ENCODE data around the gene BEX5. TPM values are rescaled to one million over a fixed set of nuclear protein-coding genes. Genes with fewer than 3 reads are reported as not detected.
A peak's percentile ranks its signal among the peaks of the same experiment; 100 is the strongest.
"Not testable (repeated sequence)": the region's sequence is repeated elsewhere in the genome, so short reads cannot be mapped to it uniquely, and the experiment has no call there.

BEX5 gene
- total RNA-seq, 1 experiment from 2014 or later, result 11.0 TPM

DNA sequence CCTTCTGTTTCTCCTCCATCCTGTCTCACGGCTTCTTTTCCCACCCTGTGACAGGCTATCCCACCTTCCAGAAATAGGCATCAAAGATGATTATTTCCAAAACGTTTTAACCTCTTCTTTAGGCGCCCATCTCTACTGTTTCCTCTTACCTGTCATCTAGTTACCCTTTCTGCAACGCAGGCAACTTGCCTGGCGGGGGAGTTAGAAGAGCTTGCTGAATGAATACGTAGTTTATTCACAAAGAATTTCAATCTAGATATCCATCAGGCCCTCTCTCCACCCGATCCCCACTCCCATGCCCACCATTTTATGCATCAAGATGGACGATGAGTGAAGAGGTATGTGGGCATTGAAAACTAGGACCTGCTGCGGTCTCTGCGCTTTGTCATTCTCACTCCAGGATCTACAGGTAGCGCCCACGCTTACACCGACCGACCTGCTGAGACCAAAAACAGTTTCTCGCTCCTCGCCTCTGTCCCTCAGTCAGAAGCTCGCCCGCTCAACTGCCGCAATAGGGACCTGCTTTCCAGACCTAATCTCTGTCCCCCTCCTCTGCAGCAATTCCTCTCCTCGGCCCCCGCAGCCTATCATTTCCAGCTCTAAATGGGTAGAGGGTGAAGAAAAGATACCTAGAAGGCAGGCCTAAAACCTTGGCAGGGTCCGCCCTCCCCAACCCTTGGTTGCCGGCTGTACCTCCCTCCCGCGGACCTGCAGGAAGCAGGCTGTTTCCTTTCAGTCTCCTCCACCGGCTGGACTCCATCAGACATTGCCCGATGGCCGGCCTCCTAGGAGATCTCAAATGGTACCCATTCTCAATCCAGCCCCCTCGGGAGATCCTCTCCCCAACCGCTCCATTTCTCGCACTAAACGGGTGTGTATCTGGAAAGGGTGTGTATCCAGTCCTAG, 624 bp downstream of the BEX5 start (continued):
- TF ChIP-seq, protein P1, sequence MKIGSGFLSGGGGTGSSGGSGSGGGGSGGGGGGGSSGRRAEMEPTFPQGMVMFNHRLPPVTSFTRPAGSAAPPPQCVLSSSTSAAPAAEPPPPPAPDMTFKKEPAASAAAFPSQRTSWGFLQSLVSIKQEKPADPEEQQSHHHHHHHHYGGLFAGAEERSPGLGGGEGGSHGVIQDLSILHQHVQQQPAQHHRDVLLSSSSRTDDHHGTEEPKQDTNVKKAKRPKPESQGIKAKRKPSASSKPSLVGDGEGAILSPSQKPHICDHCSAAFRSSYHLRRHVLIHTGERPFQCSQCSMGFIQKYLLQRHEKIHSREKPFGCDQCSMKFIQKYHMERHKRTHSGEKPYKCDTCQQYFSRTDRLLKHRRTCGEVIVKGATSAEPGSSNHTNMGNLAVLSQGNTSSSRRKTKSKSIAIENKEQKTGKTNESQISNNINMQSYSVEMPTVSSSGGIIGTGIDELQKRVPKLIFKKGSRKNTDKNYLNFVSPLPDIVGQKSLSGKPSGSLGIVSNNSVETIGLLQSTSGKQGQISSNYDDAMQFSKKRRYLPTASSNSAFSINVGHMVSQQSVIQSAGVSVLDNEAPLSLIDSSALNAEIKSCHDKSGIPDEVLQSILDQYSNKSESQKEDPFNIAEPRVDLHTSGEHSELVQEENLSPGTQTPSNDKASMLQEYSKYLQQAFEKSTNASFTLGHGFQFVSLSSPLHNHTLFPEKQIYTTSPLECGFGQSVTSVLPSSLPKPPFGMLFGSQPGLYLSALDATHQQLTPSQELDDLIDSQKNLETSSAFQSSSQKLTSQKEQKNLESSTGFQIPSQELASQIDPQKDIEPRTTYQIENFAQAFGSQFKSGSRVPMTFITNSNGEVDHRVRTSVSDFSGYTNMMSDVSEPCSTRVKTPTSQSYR (CRISPR knock-in tag; IDR thresholded peaks at IDR 0.05), result no peak
- no peak for TF ChIP-seq ELF4 (CRISPR knock-in tag; IDR thresholded peaks at IDR 0.05; ENCODE audit: low read depth)
- TF ChIP-seq, protein P2, sequence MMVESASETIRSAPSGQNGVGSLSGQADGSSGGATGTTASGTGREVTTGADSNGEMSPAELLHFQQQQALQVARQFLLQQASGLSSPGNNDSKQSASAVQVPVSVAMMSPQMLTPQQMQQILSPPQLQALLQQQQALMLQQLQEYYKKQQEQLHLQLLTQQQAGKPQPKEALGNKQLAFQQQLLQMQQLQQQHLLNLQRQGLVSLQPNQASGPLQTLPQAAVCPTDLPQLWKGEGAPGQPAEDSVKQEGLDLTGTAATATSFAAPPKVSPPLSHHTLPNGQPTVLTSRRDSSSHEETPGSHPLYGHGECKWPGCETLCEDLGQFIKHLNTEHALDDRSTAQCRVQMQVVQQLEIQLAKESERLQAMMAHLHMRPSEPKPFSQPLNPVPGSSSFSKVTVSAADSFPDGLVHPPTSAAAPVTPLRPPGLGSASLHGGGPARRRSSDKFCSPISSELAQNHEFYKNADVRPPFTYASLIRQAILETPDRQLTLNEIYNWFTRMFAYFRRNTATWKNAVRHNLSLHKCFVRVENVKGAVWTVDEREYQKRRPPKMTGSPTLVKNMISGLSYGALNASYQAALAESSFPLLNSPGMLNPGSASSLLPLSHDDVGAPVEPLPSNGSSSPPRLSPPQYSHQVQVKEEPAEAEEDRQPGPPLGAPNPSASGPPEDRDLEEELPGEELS (CRISPR knock-in tag; IDR thresholded peaks at IDR 0.05), result no peak
- TF ChIP-seq, protein P3, sequence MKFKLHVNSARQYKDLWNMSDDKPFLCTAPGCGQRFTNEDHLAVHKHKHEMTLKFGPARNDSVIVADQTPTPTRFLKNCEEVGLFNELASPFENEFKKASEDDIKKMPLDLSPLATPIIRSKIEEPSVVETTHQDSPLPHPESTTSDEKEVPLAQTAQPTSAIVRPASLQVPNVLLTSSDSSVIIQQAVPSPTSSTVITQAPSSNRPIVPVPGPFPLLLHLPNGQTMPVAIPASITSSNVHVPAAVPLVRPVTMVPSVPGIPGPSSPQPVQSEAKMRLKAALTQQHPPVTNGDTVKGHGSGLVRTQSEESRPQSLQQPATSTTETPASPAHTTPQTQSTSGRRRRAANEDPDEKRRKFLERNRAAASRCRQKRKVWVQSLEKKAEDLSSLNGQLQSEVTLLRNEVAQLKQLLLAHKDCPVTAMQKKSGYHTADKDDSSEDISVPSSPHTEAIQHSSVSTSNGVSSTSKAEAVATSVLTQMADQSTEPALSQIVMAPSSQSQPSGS (CRISPR knock-in tag; IDR thresholded peaks at IDR 0.05; ENCODE audit: borderline replicate concordance, low read depth), result no peak
- no peak for TF ChIP-seq MXD4 (CRISPR knock-in tag; IDR thresholded peaks at IDR 0.05; ENCODE audit: borderline replicate concordance)
- no peak for TF ChIP-seq ZNF121 (CRISPR knock-in tag; IDR thresholded peaks at IDR 0.05)
- TF ChIP-seq, protein P4, sequence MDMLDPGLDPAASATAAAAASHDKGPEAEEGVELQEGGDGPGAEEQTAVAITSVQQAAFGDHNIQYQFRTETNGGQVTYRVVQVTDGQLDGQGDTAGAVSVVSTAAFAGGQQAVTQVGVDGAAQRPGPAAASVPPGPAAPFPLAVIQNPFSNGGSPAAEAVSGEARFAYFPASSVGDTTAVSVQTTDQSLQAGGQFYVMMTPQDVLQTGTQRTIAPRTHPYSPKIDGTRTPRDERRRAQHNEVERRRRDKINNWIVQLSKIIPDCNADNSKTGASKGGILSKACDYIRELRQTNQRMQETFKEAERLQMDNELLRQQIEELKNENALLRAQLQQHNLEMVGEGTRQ (CRISPR knock-in tag; IDR thresholded peaks at IDR 0.05), result no peak

DNA sequence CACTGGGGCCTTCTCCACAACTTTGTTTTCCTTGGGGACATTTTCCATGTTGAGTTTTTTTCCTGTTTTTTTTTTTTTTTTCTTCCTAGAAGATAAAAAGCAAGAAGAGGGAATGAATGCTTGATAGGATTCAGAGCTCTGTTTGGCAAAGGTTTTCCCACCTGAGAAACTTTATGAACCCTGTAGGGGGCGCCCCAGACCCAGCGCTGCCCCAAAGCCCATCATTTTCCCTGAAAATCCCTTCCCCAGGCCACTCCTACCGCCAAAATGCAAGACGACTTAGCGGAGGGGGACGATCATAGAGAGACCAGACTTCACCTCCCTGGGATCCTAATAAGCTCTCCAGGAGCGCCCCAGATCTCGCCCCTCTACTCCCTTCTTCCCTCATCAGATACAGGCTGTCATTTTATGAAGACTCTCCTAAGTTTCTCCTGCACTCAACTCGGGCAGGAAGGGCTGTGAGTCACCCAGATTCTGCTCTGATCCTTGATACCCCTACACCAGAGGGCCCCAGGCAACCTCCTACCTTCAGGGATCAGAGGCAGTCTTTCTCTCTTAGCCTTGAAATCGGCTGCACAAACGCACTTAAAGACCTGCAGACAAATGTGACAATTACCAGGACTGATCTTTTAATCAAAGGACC, 1.4 kb downstream of the BEX5 start:
- ChIA-PET POLR2A (no interaction called here), CTCF (interaction anchor here (0.6 to 1.8 kb wide), 13 partner anchors 10 to 883 kb away, joined by 3 to 7 read pairs (median 4); partner anchors contain the start of genes TCEAL2 and TCEAL6)
- Mint-ChIP-seq H3K36me3 (no peaks in the 10 kb centered on the region), H3K4me1 (peaks cover 6% of the 10 kb centered on the region), H3K27ac (no peak overlapping the region), H3K9me3 (no peaks in the 10 kb centered on the region), H3K4me3 (peak overlapping the region; percentile 98), H3K27me3 (ENCODE audit: low read depth) (peaks cover 16% of the 10 kb centered on the region)
- TF ChIP-seq, protein P5, sequence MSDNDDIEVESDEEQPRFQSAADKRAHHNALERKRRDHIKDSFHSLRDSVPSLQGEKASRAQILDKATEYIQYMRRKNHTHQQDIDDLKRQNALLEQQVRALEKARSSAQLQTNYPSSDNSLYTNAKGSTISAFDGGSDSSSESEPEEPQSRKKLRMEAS (CRISPR knock-in tag; IDR thresholded peaks at IDR 0.05), result no peak
- TF ChIP-seq, protein P6, sequence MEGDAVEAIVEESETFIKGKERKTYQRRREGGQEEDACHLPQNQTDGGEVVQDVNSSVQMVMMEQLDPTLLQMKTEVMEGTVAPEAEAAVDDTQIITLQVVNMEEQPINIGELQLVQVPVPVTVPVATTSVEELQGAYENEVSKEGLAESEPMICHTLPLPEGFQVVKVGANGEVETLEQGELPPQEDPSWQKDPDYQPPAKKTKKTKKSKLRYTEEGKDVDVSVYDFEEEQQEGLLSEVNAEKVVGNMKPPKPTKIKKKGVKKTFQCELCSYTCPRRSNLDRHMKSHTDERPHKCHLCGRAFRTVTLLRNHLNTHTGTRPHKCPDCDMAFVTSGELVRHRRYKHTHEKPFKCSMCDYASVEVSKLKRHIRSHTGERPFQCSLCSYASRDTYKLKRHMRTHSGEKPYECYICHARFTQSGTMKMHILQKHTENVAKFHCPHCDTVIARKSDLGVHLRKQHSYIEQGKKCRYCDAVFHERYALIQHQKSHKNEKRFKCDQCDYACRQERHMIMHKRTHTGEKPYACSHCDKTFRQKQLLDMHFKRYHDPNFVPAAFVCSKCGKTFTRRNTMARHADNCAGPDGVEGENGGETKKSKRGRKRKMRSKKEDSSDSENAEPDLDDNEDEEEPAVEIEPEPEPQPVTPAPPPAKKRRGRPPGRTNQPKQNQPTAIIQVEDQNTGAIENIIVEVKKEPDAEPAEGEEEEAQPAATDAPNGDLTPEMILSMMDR (IDR thresholded peaks at IDR 0.05), result peak; percentile 50
- ATAC-seq (peak; percentile 11; the same call in 1 of the 2 replicates), DNase-seq (ENCODE audit: low spot score) (peak; percentile 50)

DNA sequence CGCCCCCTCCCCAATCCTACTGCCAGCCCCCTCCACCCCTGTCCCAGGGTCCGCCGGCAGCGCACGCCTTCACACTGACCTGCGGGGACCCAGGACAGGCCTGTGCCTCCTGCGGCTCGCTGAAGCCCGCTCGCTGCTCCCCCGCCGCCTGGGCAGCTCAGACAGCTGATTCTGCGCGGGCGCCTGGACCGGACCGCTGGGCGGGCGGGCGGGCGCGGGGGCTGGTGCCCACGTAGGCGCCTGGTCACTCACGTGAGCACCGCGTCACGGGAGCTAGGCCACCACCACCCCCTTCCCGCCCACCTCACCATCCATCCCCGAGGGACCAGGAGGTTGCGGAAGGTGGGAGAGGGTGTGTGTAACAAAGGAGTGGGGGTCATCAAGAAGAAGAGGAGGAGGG, 13.5 kb downstream of the BEX5 start, which contains the start of gene TCEAL6:
TSS of gene TCEAL6 (minus strand) at position 208 of the 400 bp plus-strand sequence.
- DNase-seq (ENCODE audit: low spot score); H3K27ac Mint-ChIP-seq; H3K9me3 Mint-ChIP-seq; POLR2A ChIA-PET; H3K36me3 Mint-ChIP-seq; H3K4me1 Mint-ChIP-seq: not testable (repeated sequence)
- CTCF ChIA-PET, result interaction anchor here (0.7 to 1.3 kb wide), 2 partner anchors 12 to 384 kb away, joined by 3 to 5 read pairs; no protein-coding TSS in a partner anchor
- H3K4me3 Mint-ChIP-seq, result peak within 1 kb of the TSS; percentile 55
- peaks cover 48% of the 10 kb centered on the region for H3K27me3 Mint-ChIP-seq (ENCODE audit: low read depth)
- ATAC-seq, result peak; percentile 39

DNA sequence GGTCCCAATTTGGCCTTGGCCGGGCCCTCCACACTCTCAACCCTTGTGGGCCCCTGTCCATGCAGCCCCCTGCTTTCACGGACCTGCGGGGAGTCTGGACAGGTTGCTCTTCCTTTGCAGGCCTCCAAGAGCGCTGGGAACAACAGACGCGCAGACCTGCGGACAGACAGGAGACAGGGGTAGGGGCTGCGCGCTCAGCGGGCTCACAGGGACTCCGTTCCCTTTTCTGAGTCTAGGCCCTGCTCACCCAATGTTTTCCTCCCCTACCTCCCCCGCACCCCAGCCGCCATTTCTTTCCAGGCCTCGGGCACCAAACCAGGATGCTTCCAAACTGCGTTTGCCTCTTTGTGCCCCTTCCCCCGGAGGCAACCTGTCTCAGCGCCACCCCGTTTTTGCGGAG, 14.1 kb downstream of the BEX5 start:
- H3K4me1 Mint-ChIP-seq; POLR2A ChIA-PET; H3K27ac Mint-ChIP-seq; H3K36me3 Mint-ChIP-seq; H3K9me3 Mint-ChIP-seq; DNase-seq (ENCODE audit: low spot score): not testable (repeated sequence)
- CTCF ChIA-PET, result interaction anchor here (0.7 to 1.3 kb wide), 2 partner anchors 12 to 384 kb away, joined by 3 to 5 read pairs; no protein-coding TSS in a partner anchor
- Mint-ChIP-seq H3K27me3 (ENCODE audit: low read depth) (peaks cover 52% of the 10 kb centered on the region), H3K4me3 (peak overlapping the region; percentile 52)
- ATAC-seq, result 0 out of 2 replicates have a peak, but pooled peaks have one; percentile 18

DNA sequence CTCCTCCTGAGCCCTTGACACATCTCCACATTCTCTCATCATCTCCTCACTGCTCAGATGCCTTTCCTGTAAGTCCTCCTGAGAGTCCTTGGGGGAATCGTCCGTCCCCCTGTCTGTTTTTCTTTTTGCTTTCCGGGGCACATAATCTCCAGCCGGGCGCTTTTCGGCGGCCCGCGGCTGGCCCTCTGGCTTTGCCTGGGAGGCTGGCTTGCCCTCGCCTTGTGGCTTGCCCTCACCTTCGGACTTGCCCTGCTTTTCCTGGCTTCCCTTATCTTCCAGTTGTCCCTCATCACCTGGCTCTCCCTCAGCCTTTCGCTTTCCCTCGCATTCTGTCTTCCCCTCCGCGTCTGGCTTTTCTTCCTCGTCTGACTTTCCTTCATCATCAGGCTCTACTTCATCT, 14.9 kb downstream of the BEX5 start:
- ATAC-seq; CTCF ChIA-PET; H3K4me3 Mint-ChIP-seq; H3K27ac Mint-ChIP-seq; H3K4me1 Mint-ChIP-seq; H3K36me3 Mint-ChIP-seq; POLR2A ChIA-PET; DNase-seq (ENCODE audit: low spot score); H3K9me3 Mint-ChIP-seq: not testable (repeated sequence)
- peaks cover 52% of the 10 kb centered on the region for H3K27me3 Mint-ChIP-seq (ENCODE audit: low read depth)
